Measurements from ENCODE around the gene LGI4. TPM values are rescaled to one million over a fixed set of nuclear protein-coding genes. Genes with fewer than 3 reads are reported as not detected.

LGI4 gene
- total RNA-seq, 1 experiment from 2014 or later, result not detected

DNA sequence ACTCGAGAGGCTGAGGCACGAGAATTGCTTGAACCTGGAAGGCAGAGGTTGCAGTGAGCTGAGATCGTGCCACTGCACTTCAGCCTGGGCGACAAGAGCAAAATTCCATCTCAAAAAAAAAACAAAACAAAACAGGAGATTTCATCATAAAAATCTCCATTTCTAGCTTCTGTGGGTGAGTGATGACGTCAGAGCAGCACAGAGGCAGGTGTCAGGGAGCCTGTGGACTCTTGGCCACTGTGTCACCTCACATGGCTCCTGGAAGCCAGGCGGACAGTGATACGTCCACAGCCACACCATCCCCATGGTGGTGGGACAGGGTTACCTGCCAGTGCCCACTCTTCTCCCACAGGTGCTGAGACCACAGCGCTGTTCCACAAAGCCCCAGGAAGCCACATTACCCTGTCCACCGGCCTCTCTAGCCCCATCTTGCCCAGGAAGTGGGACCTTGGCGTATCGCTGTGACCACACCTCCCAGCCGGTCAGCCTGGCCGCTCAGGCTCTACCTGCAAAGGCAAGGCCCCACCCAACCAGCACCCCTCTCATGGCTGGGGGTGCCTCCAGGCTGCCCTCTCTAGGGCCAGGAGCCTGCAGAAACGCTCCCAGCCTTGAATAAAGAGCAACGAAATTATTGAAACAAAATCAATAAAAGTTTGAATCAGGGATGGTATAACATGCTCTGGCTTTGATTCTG, 21.7 kb downstream of the LGI4 start:
- H3K27ac ChIP-seq (ENCODE audit: low read length), result no peak overlapping the region
- no peak overlapping the region for H3K4me2 ChIP-seq (ENCODE audit: low read depth, low read length, poor library complexity, severe bottlenecking)

DNA sequence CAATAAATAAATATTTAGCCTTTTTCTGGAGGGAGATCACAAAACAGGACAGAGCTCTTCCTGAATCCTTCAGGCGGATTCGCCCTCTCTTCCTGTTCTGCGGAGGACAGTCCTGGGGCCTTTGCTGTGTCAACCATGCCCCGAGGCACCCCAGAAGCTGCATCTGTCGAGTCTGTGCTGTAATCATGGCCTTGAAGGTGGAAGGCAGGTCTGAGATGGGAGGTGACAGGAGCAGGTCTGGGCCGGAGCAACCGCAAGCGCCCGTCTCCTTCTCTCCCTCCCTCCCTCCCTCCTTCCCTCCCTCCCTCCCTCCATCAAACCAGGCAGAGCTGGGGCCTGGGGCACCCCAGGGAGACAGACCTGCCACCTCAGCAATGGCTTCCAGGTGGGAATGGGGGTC, 23.9 kb downstream of the LGI4 start:
- no peaks in the 10 kb centered on the region for H3K9me3 ChIP-seq (ENCODE audit: low read length)
- H3K27me3 ChIP-seq (ENCODE audit: low read length), result no peaks in the 10 kb centered on the region
- H3K36me3 ChIP-seq (ENCODE audit: insufficient read depth, low read length), result no peaks in the 10 kb centered on the region
- no peak overlapping the region for H3K4me2 ChIP-seq (ENCODE audit: low read depth, low read length, poor library complexity, severe bottlenecking)
- H3K9ac ChIP-seq (ENCODE audit: low read length), result no peak overlapping the region
- no peak for DNase-seq
- H4K20me1 ChIP-seq (ENCODE audit: insufficient read depth, low read depth, low read length), result no peaks in the 10 kb centered on the region
- no peak overlapping the region for H3K4me3 ChIP-seq (ENCODE audit: low read length)
- H3K79me2 ChIP-seq (ENCODE audit: low read length), result no peaks in the 10 kb centered on the region
- H2AFZ ChIP-seq (ENCODE audit: low read length), result no peak overlapping the region
- H3K9me2 ChIP-seq (replicated peaks; ENCODE audit: insufficient read depth, low read length), result no peaks in the 10 kb centered on the region
- H3K27ac ChIP-seq (ENCODE audit: low read length), result no peak overlapping the region
- H3K4me1 ChIP-seq (ENCODE audit: low read length), result 0 out of 2 replicates have a peak, but pooled peaks cover 3% of the 10 kb centered on the region

More for the DNA sequence above, 21.7 kb downstream of the LGI4 start:
- Histone ChIP-seq H3K9me2 (replicated peaks; ENCODE audit: insufficient read depth, low read length) (no peaks in the 10 kb centered on the region), H3K36me3 (ENCODE audit: insufficient read depth, low read length) (no peaks in the 10 kb centered on the region), H3K9ac (ENCODE audit: low read length) (no peak overlapping the region), H3K27me3 (ENCODE audit: low read length) (no peaks in the 10 kb centered on the region), H3K4me1 (ENCODE audit: low read length) (0 out of 2 replicates have a peak, but pooled peaks cover 3% of the 10 kb centered on the region), H3K4me3 (ENCODE audit: low read length) (no peak overlapping the region), H2AFZ (ENCODE audit: low read length) (no peak overlapping the region), H3K79me2 (ENCODE audit: low read length) (no peaks in the 10 kb centered on the region), H4K20me1 (ENCODE audit: insufficient read depth, low read depth, low read length) (no peaks in the 10 kb centered on the region), H3K9me3 (ENCODE audit: low read length) (no peaks in the 10 kb centered on the region)
- DNase-seq, result no peak

DNA sequence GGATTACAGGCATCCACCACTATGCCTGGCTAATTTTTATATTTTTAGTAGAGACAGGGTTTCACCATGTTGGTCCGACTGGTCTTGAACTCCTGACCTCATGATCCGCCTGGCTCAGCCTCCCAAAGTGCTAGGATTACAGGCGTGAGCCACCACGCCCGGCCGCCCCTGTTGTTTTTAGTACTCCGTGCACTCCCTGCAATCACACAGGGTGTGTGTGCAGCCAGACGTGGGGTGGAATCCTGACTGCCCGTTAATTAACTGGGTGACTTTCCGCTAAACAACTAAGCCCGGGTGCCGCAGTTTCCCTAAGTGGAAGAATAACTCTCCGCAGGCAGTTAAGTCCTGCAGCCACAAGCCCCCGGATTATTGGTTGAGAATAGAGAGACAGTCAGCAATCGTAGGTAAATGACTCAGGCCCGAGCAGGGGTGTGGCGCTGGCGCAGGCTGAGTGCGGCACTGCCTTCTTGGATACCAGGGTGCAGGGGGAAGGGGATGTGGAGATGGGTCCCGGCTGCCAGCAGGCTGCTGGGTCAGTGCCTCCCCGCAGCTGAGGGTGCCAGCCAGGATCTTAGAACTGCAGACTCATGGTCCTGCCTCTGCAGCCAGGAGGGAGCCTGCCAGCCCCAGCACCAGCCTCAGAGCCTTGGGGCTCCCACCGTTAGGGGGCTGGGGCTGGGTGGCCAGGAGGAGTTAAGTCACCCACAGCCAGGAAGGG, 25.3 kb downstream of the LGI4 start:
- H3K9me2 ChIP-seq (replicated peaks; ENCODE audit: insufficient read depth, low read length), result no peaks in the 10 kb centered on the region
- H3K36me3 ChIP-seq (ENCODE audit: insufficient read depth, low read length), result no peaks in the 10 kb centered on the region
- H3K4me2 ChIP-seq (ENCODE audit: low read depth, low read length, poor library complexity, severe bottlenecking), result no peak overlapping the region
- H3K9ac ChIP-seq (ENCODE audit: low read length), result no peak overlapping the region
- no peaks in the 10 kb centered on the region for H3K27me3 ChIP-seq (ENCODE audit: low read length)
- H3K4me1 ChIP-seq (ENCODE audit: low read length), result 0 out of 2 replicates have a peak, but pooled peaks cover 3% of the 10 kb centered on the region
- no peak for DNase-seq
- no peaks in the 10 kb centered on the region for H3K79me2 ChIP-seq (ENCODE audit: low read length)
- no peaks in the 10 kb centered on the region for H4K20me1 ChIP-seq (ENCODE audit: insufficient read depth, low read depth, low read length)
- no peak overlapping the region for H3K27ac ChIP-seq (ENCODE audit: low read length)
- no peak overlapping the region for H2AFZ ChIP-seq (ENCODE audit: low read length)
- no peak overlapping the region for H3K4me3 ChIP-seq (ENCODE audit: low read length)
- H3K9me3 ChIP-seq (ENCODE audit: low read length), result no peaks in the 10 kb centered on the region

DNA sequence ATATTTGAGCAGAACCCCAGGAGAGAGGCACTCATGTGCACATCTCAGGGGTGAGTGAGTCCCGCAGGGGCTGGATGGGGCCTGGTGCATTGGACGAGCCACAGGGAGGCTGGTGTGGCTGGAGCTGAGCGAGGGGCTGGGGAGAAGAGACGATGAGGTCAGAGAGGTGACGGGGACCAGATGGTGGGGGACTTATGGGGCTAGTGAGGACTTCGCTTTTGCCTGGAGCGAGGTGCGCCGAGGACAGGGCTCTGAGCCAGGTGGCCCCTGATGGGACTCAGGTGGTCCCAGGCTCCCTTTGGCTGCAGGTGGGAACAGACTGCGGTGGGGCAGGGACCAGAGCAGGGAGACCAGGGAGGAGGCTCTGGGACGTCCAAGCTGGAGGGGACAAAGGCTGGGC, 26.1 kb downstream of the LGI4 start:
- Histone ChIP-seq H3K4me3 (ENCODE audit: low read length) (no peak overlapping the region), H3K27me3 (ENCODE audit: low read length) (no peaks in the 10 kb centered on the region), H2AFZ (ENCODE audit: low read length) (no peak overlapping the region), H3K4me1 (ENCODE audit: low read length) (no peaks in the 10 kb centered on the region), H3K36me3 (ENCODE audit: insufficient read depth, low read length) (no peaks in the 10 kb centered on the region), H3K9me3 (ENCODE audit: low read length) (no peaks in the 10 kb centered on the region), H3K4me2 (ENCODE audit: low read depth, low read length, poor library complexity, severe bottlenecking) (no peak overlapping the region), H3K9me2 (replicated peaks; ENCODE audit: insufficient read depth, low read length) (no peaks in the 10 kb centered on the region), H4K20me1 (ENCODE audit: insufficient read depth, low read depth, low read length) (no peaks in the 10 kb centered on the region), H3K79me2 (ENCODE audit: low read length) (no peaks in the 10 kb centered on the region), H3K9ac (ENCODE audit: low read length) (no peak overlapping the region), H3K27ac (ENCODE audit: low read length) (no peak overlapping the region)
- DNase-seq, result no peak

DNA sequence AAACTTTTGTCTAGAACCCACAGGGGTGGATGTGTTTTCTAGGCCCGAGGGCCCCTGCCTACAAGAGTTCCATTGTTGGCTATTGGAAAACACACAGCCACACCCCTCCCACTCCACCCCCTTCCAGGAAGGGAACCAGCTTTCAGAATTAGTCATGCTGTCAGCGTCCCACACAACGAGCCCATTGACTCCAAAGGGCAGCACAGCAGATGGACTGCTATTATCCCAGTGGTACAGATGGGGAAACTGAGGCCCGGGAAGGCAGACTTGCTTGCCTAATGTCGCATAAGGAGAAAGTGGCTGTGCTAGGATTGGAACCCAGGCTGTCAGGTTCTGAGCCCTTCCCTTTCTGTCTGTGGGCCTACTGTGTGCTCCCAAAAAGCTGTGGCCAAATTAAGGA, 27.3 kb downstream of the LGI4 start:
- Histone ChIP-seq H4K20me1 (ENCODE audit: insufficient read depth, low read depth, low read length) (no peaks in the 10 kb centered on the region), H3K27ac (ENCODE audit: low read length) (no peak overlapping the region), H2AFZ (ENCODE audit: low read length) (no peak overlapping the region), H3K9ac (ENCODE audit: low read length) (no peak overlapping the region), H3K79me2 (ENCODE audit: low read length) (no peaks in the 10 kb centered on the region), H3K9me2 (replicated peaks; ENCODE audit: insufficient read depth, low read length) (no peaks in the 10 kb centered on the region), H3K27me3 (ENCODE audit: low read length) (no peaks in the 10 kb centered on the region), H3K36me3 (ENCODE audit: insufficient read depth, low read length) (no peaks in the 10 kb centered on the region), H3K4me3 (ENCODE audit: low read length) (no peak overlapping the region), H3K4me2 (ENCODE audit: low read depth, low read length, poor library complexity, severe bottlenecking) (no peak overlapping the region), H3K9me3 (ENCODE audit: low read length) (no peaks in the 10 kb centered on the region), H3K4me1 (ENCODE audit: low read length) (no peaks in the 10 kb centered on the region)
- no peak for DNase-seq

DNA sequence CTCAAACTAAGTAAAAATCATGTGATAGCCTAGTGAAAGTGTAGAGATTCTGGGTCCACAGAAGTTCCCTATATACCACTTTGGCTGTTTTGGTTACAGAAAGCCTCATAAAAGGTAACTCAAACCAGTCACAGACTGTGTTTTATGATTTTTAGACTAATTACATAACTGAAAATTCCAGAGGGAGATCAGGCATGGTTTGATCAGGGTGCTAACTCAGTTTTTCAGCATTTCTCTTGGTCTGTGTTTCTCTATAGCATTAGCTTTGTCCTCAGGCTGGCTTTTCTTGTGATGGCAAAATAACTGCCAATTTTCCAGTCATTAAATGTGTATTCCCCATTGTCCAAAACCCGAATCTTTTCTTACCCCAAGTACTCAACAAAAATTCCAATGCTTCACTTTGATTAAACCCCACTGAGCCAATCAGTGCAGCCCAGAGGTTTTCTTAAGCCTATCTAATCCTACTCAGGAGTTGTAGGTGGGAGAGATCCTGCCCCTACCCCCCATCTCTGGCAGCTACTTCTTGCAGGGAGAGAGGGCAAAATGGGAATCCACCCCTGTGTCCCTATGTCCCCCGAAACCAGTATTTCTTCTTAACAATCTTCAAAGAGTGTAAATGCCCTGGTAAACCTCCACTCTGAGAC, 27.8 kb downstream of the LGI4 start:
- Histone ChIP-seq H4K20me1 (ENCODE audit: insufficient read depth, low read depth, low read length) (no peaks in the 10 kb centered on the region), H3K4me1 (ENCODE audit: low read length) (no peaks in the 10 kb centered on the region), H3K27ac (ENCODE audit: low read length) (no peak overlapping the region), H2AFZ (ENCODE audit: low read length) (no peak overlapping the region), H3K27me3 (ENCODE audit: low read length) (no peaks in the 10 kb centered on the region), H3K79me2 (ENCODE audit: low read length) (no peaks in the 10 kb centered on the region), H3K4me2 (ENCODE audit: low read depth, low read length, poor library complexity, severe bottlenecking) (no peak overlapping the region), H3K36me3 (ENCODE audit: insufficient read depth, low read length) (no peaks in the 10 kb centered on the region), H3K4me3 (ENCODE audit: low read length) (no peak overlapping the region), H3K9ac (ENCODE audit: low read length) (no peak overlapping the region), H3K9me2 (replicated peaks; ENCODE audit: insufficient read depth, low read length) (no peaks in the 10 kb centered on the region), H3K9me3 (ENCODE audit: low read length) (no peaks in the 10 kb centered on the region)
- no peak for DNase-seq

DNA sequence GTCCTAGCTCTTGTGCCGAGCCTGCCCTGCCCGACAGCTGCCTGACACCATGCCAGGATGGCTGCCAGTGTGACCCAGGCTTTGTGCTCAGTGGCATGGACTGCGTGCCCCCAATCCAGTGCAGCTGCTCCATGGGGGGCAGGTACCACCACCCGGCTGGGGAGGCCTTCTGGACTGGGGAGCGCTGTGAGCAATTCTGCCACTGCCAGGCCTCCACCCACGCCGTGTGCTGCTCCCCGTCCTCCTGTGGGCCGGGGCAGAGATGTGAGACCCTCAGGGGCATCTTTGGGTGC, 28.6 kb downstream of the LGI4 start:
- DNase-seq, result no peak
- Histone ChIP-seq H3K9me2 (replicated peaks; ENCODE audit: insufficient read depth, low read length) (no peaks in the 10 kb centered on the region), H3K4me2 (ENCODE audit: low read depth, low read length, poor library complexity, severe bottlenecking) (no peak overlapping the region), H3K27me3 (ENCODE audit: low read length) (no peaks in the 10 kb centered on the region), H3K79me2 (ENCODE audit: low read length) (no peaks in the 10 kb centered on the region), H3K9me3 (ENCODE audit: low read length) (no peaks in the 10 kb centered on the region), H4K20me1 (ENCODE audit: insufficient read depth, low read depth, low read length) (no peaks in the 10 kb centered on the region), H3K9ac (ENCODE audit: low read length) (no peak overlapping the region), H3K36me3 (ENCODE audit: insufficient read depth, low read length) (no peaks in the 10 kb centered on the region), H3K27ac (ENCODE audit: low read length) (no peak overlapping the region), H3K4me3 (ENCODE audit: low read length) (no peak overlapping the region), H2AFZ (ENCODE audit: low read length) (no peak overlapping the region), H3K4me1 (ENCODE audit: low read length) (no peaks in the 10 kb centered on the region)

DNA sequence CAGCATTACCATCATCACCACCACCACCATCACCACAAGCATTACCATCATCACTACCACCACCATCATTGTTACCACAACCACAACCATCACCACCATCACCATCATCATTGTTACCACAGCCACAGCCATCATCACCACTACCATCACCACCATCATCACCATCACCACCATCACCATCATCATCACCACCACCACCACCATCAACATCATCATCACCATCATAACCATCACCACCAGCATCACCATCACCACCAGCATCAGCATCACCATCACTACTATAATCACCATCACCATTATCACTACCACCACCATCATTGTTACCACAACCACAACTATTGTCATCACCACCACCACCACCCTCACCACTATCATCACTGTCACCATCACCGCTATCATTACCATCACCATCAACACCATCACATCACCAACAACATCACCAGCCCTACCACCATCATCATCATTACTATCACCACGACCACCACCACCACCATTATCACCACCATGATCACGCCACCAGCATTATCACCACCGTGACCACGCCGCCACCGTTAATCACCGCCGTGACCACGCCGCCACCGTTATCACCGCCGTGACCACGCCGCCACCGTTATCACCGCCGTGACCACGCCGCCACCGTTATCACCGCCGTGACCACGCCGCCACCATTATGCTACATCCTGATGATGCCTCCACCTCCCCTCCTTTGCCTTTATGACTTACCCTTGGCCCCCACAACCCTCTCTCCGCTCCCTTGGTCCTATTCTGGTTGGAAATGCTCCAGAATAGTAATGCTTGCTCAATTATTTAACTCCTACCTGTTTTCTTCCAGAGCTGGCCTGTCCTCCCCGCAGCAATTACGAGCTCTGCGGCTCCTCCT, 29.2 kb downstream of the LGI4 start:
- H2AFZ ChIP-seq (ENCODE audit: low read length), result no peak overlapping the region
- no peaks in the 10 kb centered on the region for H4K20me1 ChIP-seq (ENCODE audit: insufficient read depth, low read depth, low read length)
- no peak overlapping the region for H3K4me3 ChIP-seq (ENCODE audit: low read length)
- H3K36me3 ChIP-seq (ENCODE audit: insufficient read depth, low read length), result no peaks in the 10 kb centered on the region
- H3K27ac ChIP-seq (ENCODE audit: low read length), result no peak overlapping the region
- DNase-seq, result no peak
- no peaks in the 10 kb centered on the region for H3K4me1 ChIP-seq (ENCODE audit: low read length)
- no peak overlapping the region for H3K4me2 ChIP-seq (ENCODE audit: low read depth, low read length, poor library complexity, severe bottlenecking)
- H3K9me2 ChIP-seq (replicated peaks; ENCODE audit: insufficient read depth, low read length), result no peaks in the 10 kb centered on the region
- no peak overlapping the region for H3K9ac ChIP-seq (ENCODE audit: low read length)
- H3K79me2 ChIP-seq (ENCODE audit: low read length), result no peaks in the 10 kb centered on the region
- H3K9me3 ChIP-seq (ENCODE audit: low read length), result no peaks in the 10 kb centered on the region
- no peaks in the 10 kb centered on the region for H3K27me3 ChIP-seq (ENCODE audit: low read length)

Measured in Karpas-422 (cell line).